CD4-positive, alpha-beta T cell (primary cell): Measurements from ENCODE around the gene CD300LF. TPM values are rescaled to one million over a fixed set of nuclear protein-coding genes. Genes with fewer than 3 reads are reported as not detected.
A peak's percentile ranks its signal among the peaks of the same experiment; 100 is the strongest.

Source experiments
- ATAC-seq: fragments of 200-7000 bp; cut with Tn5 transposase; one replicate; pipeline ENCODE4 v1.10.0; 2022; ENCODE audit warnings: mild to moderate bottlenecking; ENCODE audit not compliant: poor library complexity
- CTCF ChIA-PET: fragments of 350-600 bp; sonication (Branson Sonifier 250); formaldehyde crosslinking; loops from one replicate; lab custom pipeline; 2021; ENCODE audit warnings: antibody characterized with exemption, inconsistent platforms; lab: Charles Lee
- POLR2A ChIA-PET: fragments of 350-600 bp; sonication (Branson Sonifier 250); formaldehyde crosslinking; loops from one replicate; lab custom pipeline; 2021; ENCODE audit warnings: antibody characterized with exemption, inconsistent platforms; lab: Charles Lee
- DNase-seq, 14 experiments: peaks; one replicate each; pipeline ENCODE4 v3.0.0-alpha.2; 2013 to 2020; ENCODE audit warnings: mixed read lengths in 2 of 14
- H3K27ac ChIP-seq, 2 donors: one replicate each; pipeline versions ENCODE4 v1.5.1 to v1.7.0; 2013; ENCODE audit warnings: low read length in 2 of 2, low read depth in 1 of 2, mild to moderate bottlenecking in 1 of 2
- H3K27me3 ChIP-seq, 2 experiments: 1 replicate in 1 of 2; 2 replicates in 1 of 2; pipeline versions ENCODE4 v1.6.1 to v1.7.0; 2013; ENCODE audit warnings: low read length in 2 of 2, control low read depth in 1 of 2, mild to moderate bottlenecking in 1 of 2, moderate library complexity in 1 of 2; ENCODE audit not compliant: insufficient read depth in 2 of 2, control insufficient read depth in 1 of 2
- H3K36me3 ChIP-seq: one replicate; pipeline ENCODE4 v1.6.1; 2013; ENCODE audit warnings: low read length, control low read depth; ENCODE audit not compliant: insufficient read depth
- H3K4me1 ChIP-seq: one replicate; pipeline ENCODE4 v1.6.1; 2013; ENCODE audit warnings: low read length, control low read depth; ENCODE audit not compliant: insufficient read depth
- H3K4me3 ChIP-seq: one replicate; pipeline ENCODE4 v1.5.1; 2013; ENCODE audit warnings: mild to moderate bottlenecking, low read length, moderate library complexity
- H3K9me3 ChIP-seq, 2 experiments: 1 replicate in 1 of 2; 2 replicates in 1 of 2; pipeline versions ENCODE4 v1.6.1 to v1.7.0; 2013; ENCODE audit warnings: low read length in 2 of 2, mild to moderate bottlenecking in 2 of 2, control low read depth in 1 of 2, moderate library complexity in 1 of 2; ENCODE audit not compliant: control insufficient read depth in 1 of 2, insufficient read depth in 1 of 2
- H3K27ac Mint-ChIP-seq: one replicate; pipeline ENCODE4 v1.8.0; 2020; ENCODE audit warnings: mixed read lengths
- H3K27me3 Mint-ChIP-seq: one replicate; pipeline ENCODE4 v1.8.0; 2021; ENCODE audit warnings: mixed read lengths
- H3K36me3 Mint-ChIP-seq: one replicate; pipeline ENCODE4 v1.8.0; 2021; ENCODE audit warnings: low read depth, mixed read lengths
- H3K4me1 Mint-ChIP-seq: one replicate; pipeline ENCODE4 v1.8.0; 2021; ENCODE audit warnings: low read depth, mixed read lengths
- H3K4me3 Mint-ChIP-seq: one replicate; pipeline ENCODE4 v1.8.0; 2020; ENCODE audit warnings: mild to moderate bottlenecking, mixed read lengths
- H3K9me3 Mint-ChIP-seq: one replicate; pipeline ENCODE4 v1.8.0; 2020; ENCODE audit warnings: mixed read lengths
- intact Hi-C, 2 experiments: fragments of 100-400 bp; cut with DNase I in 1 of 2; cut with micrococcal nuclease in 1 of 2; formaldehyde crosslinking; loops; one replicate each; pipeline versions ENCODE4 v1.15.1 to v1.9.0; 2023 to 2025; cut with DNase I, micrococcal nuclease
- total RNA-seq, 174 experiments: library from RNA in 2 of 174; stranded (reverse) in 2 of 174; gene quantifications; one replicate each; pipeline ENCODE4 v1.2.3 and lab custom pipeline; 2021 to 2026
- TF ChIP-seq, protein P1 (sequence below): fragments of 200-600 bp; IDR thresholded peaks from one replicate; pipeline ENCODE4 v1.8.0; 2022; ENCODE audit warnings: antibody characterized with exemption, mild to moderate bottlenecking

CD300LF gene
- total RNA-seq, 2 experiments from 2014 or later = 0.39 to 1.0 TPM

DNA sequence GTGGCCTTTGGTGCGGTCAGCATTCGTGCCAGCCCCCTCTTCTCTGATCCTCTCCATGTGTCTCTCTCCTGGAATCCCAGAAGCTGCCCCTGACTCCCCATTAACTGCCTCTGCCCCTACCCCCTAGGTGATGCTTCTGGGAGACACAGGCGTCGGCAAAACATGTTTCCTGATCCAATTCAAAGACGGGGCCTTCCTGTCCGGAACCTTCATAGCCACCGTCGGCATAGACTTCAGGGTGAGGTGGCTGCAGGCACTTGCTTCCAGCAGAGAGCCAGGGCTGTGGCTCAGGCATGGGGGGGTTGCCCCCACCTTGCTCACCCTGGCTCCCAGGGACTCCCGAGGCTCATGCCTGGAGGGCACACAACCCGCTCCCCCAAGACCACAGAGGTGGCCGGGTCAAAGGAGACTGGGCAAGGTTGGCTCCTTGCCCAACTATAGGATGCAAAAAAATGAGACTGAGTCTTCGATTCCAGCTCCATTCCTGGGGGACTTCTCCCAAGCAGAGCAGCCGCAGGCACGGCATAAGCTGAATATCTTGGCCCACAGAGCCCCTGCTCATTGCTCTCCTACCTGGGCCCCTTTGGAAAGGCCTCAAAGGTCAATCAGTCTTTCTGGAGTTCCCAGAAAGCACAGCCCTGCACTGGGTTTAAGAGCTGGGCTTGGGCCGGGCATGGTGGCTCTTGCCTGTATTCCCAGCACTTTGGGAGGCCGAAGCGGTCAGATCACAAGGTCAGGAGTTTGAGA lies 28.1 kb upstream of the CD300LF start:
- peak overlapping the region; percentile 58 to 67 for H3K27ac ChIP-seq
- peaks cover 8% of the 10 kb centered on the region for H3K36me3 ChIP-seq
- no peaks in the 10 kb centered on the region for H3K27me3 ChIP-seq
- Mint-ChIP-seq H3K27ac (peak overlapping the region; percentile 91), H3K27me3 (no peaks in the 10 kb centered on the region), H3K4me3 (peak overlapping the region; percentile 82), H3K4me1 (peaks cover 79% of the 10 kb centered on the region), H3K9me3 (no peaks in the 10 kb centered on the region), H3K36me3 (no peaks in the 10 kb centered on the region)
- no peak for ATAC-seq
- ChIA-PET POLR2A (interaction anchor here (0.6 to 2.8 kb wide), 11 partner anchors 10 to 132 kb away, joined by 3 to 17 read pairs (median 5); partner anchors contain the start of genes FDXR and NAT9), CTCF (interaction anchor here (1.3 to 3.4 kb wide), 2 partner anchors 30 to 120 kb away, joined by 5 to 11 read pairs; partner anchors contain the start of gene GRIN2C)
- intact Hi-C loops = no loop called here
- no peaks in the 10 kb centered on the region for H3K9me3 ChIP-seq
- H3K4me3 ChIP-seq = no peak overlapping the region
- TF ChIP-seq, protein P1, sequence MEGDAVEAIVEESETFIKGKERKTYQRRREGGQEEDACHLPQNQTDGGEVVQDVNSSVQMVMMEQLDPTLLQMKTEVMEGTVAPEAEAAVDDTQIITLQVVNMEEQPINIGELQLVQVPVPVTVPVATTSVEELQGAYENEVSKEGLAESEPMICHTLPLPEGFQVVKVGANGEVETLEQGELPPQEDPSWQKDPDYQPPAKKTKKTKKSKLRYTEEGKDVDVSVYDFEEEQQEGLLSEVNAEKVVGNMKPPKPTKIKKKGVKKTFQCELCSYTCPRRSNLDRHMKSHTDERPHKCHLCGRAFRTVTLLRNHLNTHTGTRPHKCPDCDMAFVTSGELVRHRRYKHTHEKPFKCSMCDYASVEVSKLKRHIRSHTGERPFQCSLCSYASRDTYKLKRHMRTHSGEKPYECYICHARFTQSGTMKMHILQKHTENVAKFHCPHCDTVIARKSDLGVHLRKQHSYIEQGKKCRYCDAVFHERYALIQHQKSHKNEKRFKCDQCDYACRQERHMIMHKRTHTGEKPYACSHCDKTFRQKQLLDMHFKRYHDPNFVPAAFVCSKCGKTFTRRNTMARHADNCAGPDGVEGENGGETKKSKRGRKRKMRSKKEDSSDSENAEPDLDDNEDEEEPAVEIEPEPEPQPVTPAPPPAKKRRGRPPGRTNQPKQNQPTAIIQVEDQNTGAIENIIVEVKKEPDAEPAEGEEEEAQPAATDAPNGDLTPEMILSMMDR = no peak
- H3K4me1 ChIP-seq = peaks cover 99% of the 10 kb centered on the region
- peak in 1 of 14 experiments; percentile 34 for DNase-seq

GRCh38 chr17:74740173-74740572 lies 27.4 kb upstream of the CD300LF start:
- Histone ChIP-seq H3K27ac (peak overlapping the region; percentile 58 to 67), H3K36me3 (peaks cover 8% of the 10 kb centered on the region), H3K4me3 (no peak overlapping the region), H3K27me3 (no peaks in the 10 kb centered on the region), H3K9me3 (no peaks in the 10 kb centered on the region), H3K4me1 (peaks cover 97% of the 10 kb centered on the region)
- POLR2A ChIA-PET = interaction anchor here (1.1 to 5.1 kb wide), 3 partner anchors 9 to 83 kb away, joined by 3 to 89 read pairs (median 28); partner anchors contain the start of gene NHERF1
- no peak for ATAC-seq
- no peaks in the 10 kb centered on the region for H3K9me3 Mint-ChIP-seq
- DNase-seq = no peak
- CTCF ChIA-PET = interaction anchor here (6.0 kb wide), 1 partner anchor 82 kb away, joined by 101 read pairs; no protein-coding TSS in a partner anchor
- peak overlapping the region; percentile 75 for H3K4me3 Mint-ChIP-seq
- TF ChIP-seq, protein P1 = no peak
- intact Hi-C loops = no loop called here
- H3K27ac Mint-ChIP-seq = peak overlapping the region; percentile 91
- H3K4me1 Mint-ChIP-seq = peaks cover 76% of the 10 kb centered on the region
- H3K36me3 Mint-ChIP-seq = no peaks in the 10 kb centered on the region
- H3K27me3 Mint-ChIP-seq = no peaks in the 10 kb centered on the region

DNA sequence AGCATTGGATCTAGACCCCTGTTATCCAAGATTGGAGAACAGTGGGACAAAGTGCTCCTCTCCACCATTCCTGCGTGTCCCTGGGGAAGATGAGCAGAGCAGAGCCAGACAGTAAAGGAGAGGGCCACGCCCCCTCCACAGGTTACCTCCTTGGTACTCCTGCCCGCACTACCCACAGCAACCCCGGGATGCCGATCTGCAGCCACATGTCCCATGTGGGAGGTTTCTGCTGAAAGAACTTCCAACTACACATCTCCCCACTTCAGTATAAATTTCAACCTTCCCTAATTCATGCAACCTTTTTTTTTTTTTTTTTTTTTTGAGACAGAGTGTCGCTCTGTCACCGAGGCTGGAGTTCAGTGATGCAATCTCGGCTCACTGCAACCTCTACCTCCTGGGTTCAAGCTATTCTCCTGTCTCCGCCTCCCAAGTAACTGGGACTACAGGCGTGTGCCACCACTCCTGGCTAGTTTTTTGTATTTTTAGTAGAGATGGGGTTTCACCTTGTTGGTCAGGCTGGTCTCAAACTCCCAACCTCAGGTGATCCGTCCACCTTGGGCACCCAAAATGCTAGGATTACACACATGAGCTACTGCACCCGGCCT lies 26.6 kb upstream of the CD300LF start:
- Histone ChIP-seq H3K27me3 (no peaks in the 10 kb centered on the region), H3K9me3 (no peaks in the 10 kb centered on the region), H3K36me3 (peaks cover 7% of the 10 kb centered on the region), H3K4me3 (peak overlapping the region; percentile 93), H3K27ac (peak overlapping the region; percentile 18 to 70), H3K4me1 (peaks cover 88% of the 10 kb centered on the region)
- Mint-ChIP-seq H3K27ac (peak overlapping the region; percentile 91), H3K27me3 (no peaks in the 10 kb centered on the region), H3K4me3 (peak overlapping the region; percentile 95), H3K36me3 (no peaks in the 10 kb centered on the region), H3K4me1 (peaks cover 74% of the 10 kb centered on the region), H3K9me3 (no peaks in the 10 kb centered on the region)
- TF ChIP-seq, protein P1 = no peak
- intact Hi-C loops = loop anchor here in 1 of 2 experiments (10.0 kb wide), 1 partner anchor 535 kb away; the partner anchor contains the start of gene RPL38
- POLR2A ChIA-PET = interaction anchor here (1.0 to 5.1 kb wide), 8 partner anchors 10 to 82 kb away, joined by 3 to 89 read pairs (median 28); partner anchors contain the start of genes NAT9 and NHERF1
- DNase-seq (peak in 5 of 14 experiments; percentile 38 to 67 (median 54)), ATAC-seq (peak; percentile 25)
- CTCF ChIA-PET = interaction anchor here (2.9 to 6.0 kb wide), 2 partner anchors 31 to 81 kb away, joined by 23 to 101 read pairs; no protein-coding TSS in a partner anchor
